ENCODE data around the gene SLC25A21. TPM values are rescaled to one million over a fixed set of nuclear protein-coding genes. Genes with fewer than 3 reads are reported as not detected.
"Not testable (repeated sequence)": the region's sequence is repeated elsewhere in the genome, so short reads cannot be mapped to it uniquely, and the experiment has no call there.

Gene SLC25A21
- total RNA-seq, 1 donor from 2014 or later, result not detected

GRCh38 chr14:37198273-37198598 is 25.8 kb upstream of the SLC25A21 start:
- ChIA-PET CTCF (no interaction called here), POLR2A (no interaction called here)
- H3K27me3 Mint-ChIP-seq, result peaks cover 18% of the 10 kb centered on the region
- peak overlapping the region; percentile 70 for H3K4me3 Mint-ChIP-seq
- no peaks in the 10 kb centered on the region for H3K36me3 Mint-ChIP-seq (ENCODE audit: low read depth)
- no peak for ATAC-seq (ENCODE audit: low read depth)
- intact Hi-C loops (cut with micrococcal nuclease), result no loop called here
- no peak for DNase-seq
- peaks cover 9% of the 10 kb centered on the region for H3K4me1 Mint-ChIP-seq
- TF ChIP-seq CTCF (IDR thresholded peaks at IDR 0.05), result no peak
- H3K9me3 Mint-ChIP-seq, result no peaks in the 10 kb centered on the region
- no peak overlapping the region for H3K27ac Mint-ChIP-seq

GRCh38 chr14:37197421-37198272 is 25.2 kb upstream of the SLC25A21 start, which contains the start of gene MIPOL1:
TSS of gene MIPOL1 (plus strand) at chr14:37197937. CDS start at chr14:37247889, 49,952 bp downstream.
- ChIA-PET CTCF (no interaction called here), POLR2A (no interaction called here)
- H3K4me1 Mint-ChIP-seq, result peaks cover 9% of the 10 kb centered on the region
- ATAC-seq (ENCODE audit: low read depth), result no peak
- no peak for DNase-seq
- H3K36me3 Mint-ChIP-seq (ENCODE audit: low read depth), result no peaks in the 10 kb centered on the region
- H3K9me3 Mint-ChIP-seq, result no peaks in the 10 kb centered on the region
- intact Hi-C loops (cut with micrococcal nuclease), result no loop called here
- no peak within 1 kb of the TSS for H3K27ac Mint-ChIP-seq
- H3K4me3 Mint-ChIP-seq, result peak within 1 kb of the TSS; percentile 70
- H3K27me3 Mint-ChIP-seq, result peaks cover 18% of the 10 kb centered on the region
- TF ChIP-seq CTCF (IDR thresholded peaks at IDR 0.05), result no peak

GRCh38 chr14:37196604-37197420 is 24.4 kb upstream of the SLC25A21 start:
- ATAC-seq (ENCODE audit: low read depth) (no peak), DNase-seq (no peak)
- ChIA-PET POLR2A (no interaction called here), CTCF (no interaction called here)
- peaks cover 18% of the 10 kb centered on the region for H3K27me3 Mint-ChIP-seq
- peaks cover 9% of the 10 kb centered on the region for H3K4me1 Mint-ChIP-seq
- no peak overlapping the region for H3K27ac Mint-ChIP-seq
- intact Hi-C loops (cut with micrococcal nuclease), result no loop called here
- TF ChIP-seq CTCF (IDR thresholded peaks at IDR 0.05), result no peak
- H3K9me3 Mint-ChIP-seq, result no peaks in the 10 kb centered on the region
- H3K4me3 Mint-ChIP-seq, result peak overlapping the region; percentile 70
- H3K36me3 Mint-ChIP-seq (ENCODE audit: low read depth), result no peaks in the 10 kb centered on the region

GRCh38 chr14:37195327-37195726 is 22.9 kb upstream of the SLC25A21 start:
- Mint-ChIP-seq H3K9me3 (no peaks in the 10 kb centered on the region), H3K4me3 (no peak overlapping the region), H3K4me1 (peaks cover 9% of the 10 kb centered on the region), H3K36me3 (ENCODE audit: low read depth) (no peaks in the 10 kb centered on the region), H3K27me3 (peaks cover 18% of the 10 kb centered on the region), H3K27ac (no peak overlapping the region)
- intact Hi-C loops (cut with micrococcal nuclease), result no loop called here
- DNase-seq (no peak), ATAC-seq (ENCODE audit: low read depth) (no peak)
- ChIA-PET CTCF (no interaction called here), POLR2A (no interaction called here)
- no peak for TF ChIP-seq CTCF (IDR thresholded peaks at IDR 0.05)

GRCh38 chr14:37194698-37195097 is 22.3 kb upstream of the SLC25A21 start:
- no peak for TF ChIP-seq CTCF (IDR thresholded peaks at IDR 0.05)
- no peak overlapping the region for H3K4me3 Mint-ChIP-seq
- H3K4me1 Mint-ChIP-seq, result peaks cover 9% of the 10 kb centered on the region
- ChIA-PET CTCF (no interaction called here), POLR2A (no interaction called here)
- no peaks in the 10 kb centered on the region for H3K36me3 Mint-ChIP-seq (ENCODE audit: low read depth)
- intact Hi-C loops (cut with micrococcal nuclease), result no loop called here
- H3K27ac Mint-ChIP-seq, result no peak overlapping the region
- DNase-seq (no peak), ATAC-seq (ENCODE audit: low read depth) (no peak)
- peaks cover 18% of the 10 kb centered on the region for H3K27me3 Mint-ChIP-seq
- H3K9me3 Mint-ChIP-seq, result no peaks in the 10 kb centered on the region

- H3K9me3 Mint-ChIP-seq; intact Hi-C loops (cut with micrococcal nuclease); CTCF ChIA-PET; H3K4me3 Mint-ChIP-seq; POLR2A ChIA-PET; DNase-seq; H3K27ac Mint-ChIP-seq; H3K27me3 Mint-ChIP-seq; H3K4me1 Mint-ChIP-seq; ATAC-seq (ENCODE audit: low read depth); H3K36me3 Mint-ChIP-seq (ENCODE audit: low read depth): not testable (repeated sequence)
Measured at GRCh38 chr14:37189733-37190132, 17.3 kb upstream of the SLC25A21 start.

- DNase-seq; ATAC-seq (ENCODE audit: low read depth); H3K9me3 Mint-ChIP-seq; H3K27me3 Mint-ChIP-seq; POLR2A ChIA-PET; intact Hi-C loops (cut with micrococcal nuclease); H3K4me3 Mint-ChIP-seq; CTCF ChIA-PET; H3K27ac Mint-ChIP-seq; H3K4me1 Mint-ChIP-seq; H3K36me3 Mint-ChIP-seq (ENCODE audit: low read depth): not testable (repeated sequence)
Measured at GRCh38 chr14:37187840-37188577, 15.6 kb upstream of the SLC25A21 start.

Measured in activated B cell treated with CpG ODN at 0.5 μM for 24 hours (primary cell).